ENCODE data around the gene OAF.
"Not testable (repeated sequence)": the region's sequence is repeated elsewhere in the genome, so short reads cannot be mapped to it uniquely, and the experiment has no call there.

Gene OAF

GRCh38 chr11:120244476-120245365, 33.9 kb downstream of the OAF start:
- no peak for DNase-seq

GRCh38 chr11:120245434-120245833, 34.6 kb downstream of the OAF start:
- no peak for DNase-seq

DNA sequence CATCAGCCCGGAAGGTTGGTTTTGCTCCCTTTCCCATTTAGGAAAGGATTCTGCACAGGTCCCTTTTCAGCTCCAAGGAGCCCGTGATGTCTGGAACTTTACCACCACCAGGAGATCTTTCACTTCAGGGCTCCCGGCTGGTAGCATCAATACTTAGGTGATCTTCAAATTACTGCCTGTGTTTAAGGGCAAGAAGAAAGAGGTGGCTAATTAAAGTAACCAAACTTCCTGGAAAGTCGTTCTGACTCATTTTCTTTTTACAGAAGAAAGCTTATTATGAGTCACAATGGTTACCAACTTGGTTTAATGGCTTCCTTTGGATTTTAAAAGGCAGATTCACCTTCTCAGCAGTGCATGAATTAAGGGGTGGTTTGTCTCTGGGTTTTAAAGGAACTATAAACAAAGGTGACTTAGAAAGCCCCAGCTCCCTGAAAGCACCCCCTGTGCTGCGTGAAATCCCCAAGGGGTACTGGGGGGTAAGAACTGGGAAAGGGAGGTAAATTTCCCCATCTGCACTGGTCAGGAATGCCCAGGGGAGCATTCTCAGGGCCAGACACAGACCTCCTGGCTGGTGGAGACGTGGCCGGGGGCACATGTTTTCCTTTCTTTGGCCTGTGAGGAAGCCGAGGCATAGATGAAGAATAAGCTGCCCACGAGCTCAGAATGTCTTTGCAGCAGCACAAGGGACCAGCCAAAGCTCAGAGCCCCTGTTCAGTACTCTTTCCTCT, 37.9 kb downstream of the OAF start:
- DNase-seq, result no peak

- no peak for DNase-seq
Measured at GRCh38 chr11:120249279-120250262, 38.7 kb downstream of the OAF start.

DNA sequence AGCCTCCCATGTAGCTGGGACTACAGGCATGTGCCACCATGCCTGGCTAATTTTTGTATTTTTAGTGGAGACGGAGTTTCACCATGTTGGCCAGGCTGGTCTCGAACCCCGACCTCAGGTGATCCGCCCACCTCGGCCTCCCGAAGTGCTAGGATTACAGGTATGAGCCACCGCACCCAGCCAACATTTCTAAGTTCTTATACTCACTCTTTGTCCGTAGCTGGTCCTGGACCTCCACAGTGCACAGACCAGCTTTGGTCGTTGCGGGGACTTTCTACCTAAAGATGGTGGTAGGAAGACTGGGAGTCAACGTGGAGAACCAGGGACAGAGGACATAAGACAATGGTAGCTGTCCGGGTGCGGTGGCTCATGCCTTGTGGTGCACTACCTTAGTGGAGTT, 42.5 kb downstream of the OAF start:
- not testable (repeated sequence) for DNase-seq

- no peak for DNase-seq
Measured at GRCh38 chr11:120254788-120255518, 44.1 kb downstream of the OAF start.

- no peak for DNase-seq
Measured at GRCh38 chr11:120255519-120255866, 44.7 kb downstream of the OAF start.

DNA sequence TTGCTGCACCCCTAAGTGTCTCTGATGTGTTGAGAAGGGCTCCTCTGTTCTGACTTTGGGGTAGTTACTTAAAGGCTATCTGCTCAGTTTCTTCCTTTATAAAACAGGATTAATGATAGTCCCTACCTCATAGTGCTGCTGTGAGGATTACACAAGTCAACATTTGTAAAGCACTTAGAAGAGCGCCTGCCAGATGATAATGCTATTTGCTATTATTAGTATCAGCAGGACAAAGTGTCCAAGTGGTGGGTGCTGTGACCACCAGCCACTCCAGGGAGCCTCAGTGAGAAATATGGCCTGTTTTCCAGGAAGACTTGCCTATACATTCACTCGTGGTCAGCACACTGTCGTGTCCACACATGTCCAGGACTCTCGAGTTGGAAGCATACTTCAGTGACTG, 45.3 kb downstream of the OAF start:
- DNase-seq, result no peak

DNA sequence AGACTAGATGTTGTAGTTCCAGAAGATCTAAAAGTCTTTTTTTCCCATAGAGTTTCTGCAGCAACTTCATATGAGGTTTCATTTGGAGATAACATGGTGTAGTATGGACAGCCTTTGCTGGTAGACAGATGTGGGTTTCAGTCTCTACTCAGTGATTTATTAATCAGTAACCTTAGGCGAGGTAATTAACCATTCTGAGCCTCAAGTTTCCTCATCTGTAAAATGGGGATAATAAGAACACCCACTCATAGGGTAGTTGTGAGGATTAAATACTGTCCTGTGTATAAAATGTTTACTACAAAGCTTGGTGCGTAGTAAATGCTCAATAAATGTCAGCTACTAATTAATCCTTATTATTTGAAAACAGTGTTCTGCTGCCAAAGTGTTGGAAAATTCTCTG, 45.9 kb downstream of the OAF start:
- DNase-seq, result no peak

DNA sequence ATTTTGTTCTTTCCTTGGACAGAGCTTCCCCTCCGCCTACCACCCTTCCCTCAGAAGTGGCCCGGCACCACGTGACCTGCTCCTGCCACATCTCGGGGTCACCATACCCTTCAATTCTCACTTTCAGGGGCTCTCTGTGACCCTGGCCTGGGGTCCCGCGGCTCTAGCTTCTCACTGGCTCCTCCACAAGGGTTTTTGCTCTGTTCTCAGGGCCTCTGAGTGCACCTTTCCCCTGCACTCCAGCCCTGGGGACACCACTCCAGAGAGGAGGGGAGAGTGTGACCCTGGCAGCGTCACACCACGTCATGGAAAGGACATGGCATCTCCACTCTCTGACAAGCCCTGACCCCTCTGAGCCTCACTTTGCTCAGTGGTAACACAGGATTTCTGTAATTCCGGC, 46.5 kb downstream of the OAF start:
- DNase-seq, result no peak

DNA sequence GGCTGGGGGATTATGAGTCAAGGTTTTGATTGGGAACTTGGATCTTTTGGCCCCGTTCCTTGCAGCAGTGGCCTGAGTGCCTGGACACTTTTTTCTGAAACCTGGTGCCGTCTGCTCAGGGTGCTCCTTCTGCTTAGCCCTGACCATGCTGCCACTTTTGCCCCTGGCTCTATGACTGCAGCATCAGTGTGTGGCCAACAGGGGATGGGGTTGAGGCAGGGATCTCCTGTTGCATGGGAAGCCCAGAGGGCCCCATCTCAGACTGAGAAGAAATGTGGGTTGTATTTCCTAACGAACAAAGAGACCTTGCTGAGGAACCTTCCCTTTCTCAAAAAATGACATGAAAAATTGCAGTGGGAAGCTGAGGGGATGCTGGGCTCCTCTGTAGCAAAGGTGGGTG, 47.8 kb downstream of the OAF start:
- no peak for DNase-seq

DNA sequence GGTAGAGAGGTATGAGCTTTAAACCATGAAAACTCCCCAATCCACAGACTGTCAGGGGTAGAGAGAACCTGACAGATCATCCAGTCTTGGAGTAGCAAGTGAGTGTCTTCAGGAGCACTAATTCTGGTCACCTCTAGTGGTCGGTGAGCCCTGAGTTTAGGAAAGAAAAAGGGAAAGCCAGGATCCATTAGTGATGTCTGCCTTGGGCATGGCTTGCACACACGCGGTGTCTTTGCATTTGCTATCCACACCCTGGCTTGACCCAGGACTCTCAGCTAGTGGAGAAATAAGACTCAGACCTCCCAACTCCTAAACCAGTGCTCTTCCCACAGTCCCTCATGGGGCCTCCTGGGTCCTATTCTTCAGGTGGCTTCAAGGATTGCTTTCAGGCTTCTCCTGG, 48.4 kb downstream of the OAF start:
- no peak for DNase-seq

DNA sequence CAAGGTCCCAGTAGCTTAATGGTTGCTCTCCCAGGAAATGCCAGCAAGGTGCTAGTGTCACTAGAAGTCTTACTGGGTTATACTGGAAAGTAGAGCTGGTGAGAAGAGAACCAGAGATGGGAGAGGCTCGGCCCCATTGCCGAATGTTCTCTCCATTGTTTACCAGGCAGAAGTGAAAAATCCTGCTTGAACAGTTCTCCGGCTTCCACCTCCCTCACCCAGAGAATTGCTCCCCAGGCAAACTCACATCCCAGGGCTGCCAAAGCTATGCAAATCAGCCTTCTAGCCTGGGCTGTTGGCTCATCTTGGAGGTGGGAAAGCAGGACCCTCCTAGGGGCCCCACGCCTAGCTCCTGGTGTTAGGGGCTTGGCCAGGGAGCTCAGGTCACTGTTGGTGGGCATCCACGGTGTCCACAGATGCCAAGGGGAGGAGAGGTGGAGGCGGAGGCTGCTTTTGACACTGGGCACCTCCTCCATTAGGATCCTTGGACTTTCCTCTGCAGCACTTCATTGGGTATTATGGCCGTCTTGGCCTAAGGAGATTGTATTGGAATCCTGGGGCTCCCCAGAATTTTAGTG, 49.2 kb downstream of the OAF start:
- no peak for DNase-seq

- no peak for DNase-seq
Measured at GRCh38 chr11:120260616-120261015, 49.8 kb downstream of the OAF start.

- DNase-seq, result no peak
Measured at GRCh38 chr11:120261321-120261720, 50.5 kb downstream of the OAF start.

GRCh38 chr11:120261931-120262330, 51.1 kb downstream of the OAF start:
- DNase-seq, result no peak

DNA sequence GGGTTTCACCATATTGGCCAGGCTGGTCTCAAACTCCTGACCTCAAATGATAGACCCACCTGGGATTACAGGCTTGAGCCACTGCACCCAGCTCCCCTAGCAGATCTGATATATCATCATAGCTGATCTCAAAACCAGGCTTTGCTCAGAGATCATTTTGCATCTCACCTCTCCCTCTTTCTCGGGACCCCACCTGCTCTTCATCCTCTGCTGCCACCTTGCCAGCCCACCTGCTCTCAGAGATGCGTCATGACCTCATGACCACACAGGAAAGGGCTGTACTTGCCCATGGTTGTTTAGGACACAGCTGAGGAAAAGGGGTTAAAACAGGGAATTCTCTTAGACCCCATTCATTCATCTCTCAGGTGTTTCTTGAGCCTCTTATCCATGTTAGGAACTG, 56.5 kb downstream of the OAF start:
- DNase-seq, result no peak

- no peak for DNase-seq
Measured at GRCh38 chr11:120268686-120269085, 57.9 kb downstream of the OAF start.

DNA sequence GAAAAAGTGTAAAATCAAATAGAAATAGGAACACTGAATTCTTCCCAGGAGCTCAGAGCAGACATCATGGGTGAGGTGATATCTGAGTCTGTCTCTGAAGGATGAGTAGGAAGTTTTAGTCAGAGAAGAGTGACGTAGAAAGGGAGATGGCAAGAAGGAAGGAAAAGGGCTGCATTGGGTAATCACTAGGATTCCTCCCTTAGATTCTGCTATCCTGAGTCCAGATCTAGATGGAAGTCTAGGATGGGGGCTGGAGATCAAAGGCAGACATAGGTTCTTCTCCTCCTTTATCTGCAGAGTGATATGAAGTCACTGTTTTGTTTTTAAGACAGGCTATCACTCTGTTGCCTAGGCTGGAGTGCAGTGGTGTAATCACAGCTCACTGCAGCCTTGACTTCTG, 59.6 kb downstream of the OAF start:
- no peak for DNase-seq

DNA sequence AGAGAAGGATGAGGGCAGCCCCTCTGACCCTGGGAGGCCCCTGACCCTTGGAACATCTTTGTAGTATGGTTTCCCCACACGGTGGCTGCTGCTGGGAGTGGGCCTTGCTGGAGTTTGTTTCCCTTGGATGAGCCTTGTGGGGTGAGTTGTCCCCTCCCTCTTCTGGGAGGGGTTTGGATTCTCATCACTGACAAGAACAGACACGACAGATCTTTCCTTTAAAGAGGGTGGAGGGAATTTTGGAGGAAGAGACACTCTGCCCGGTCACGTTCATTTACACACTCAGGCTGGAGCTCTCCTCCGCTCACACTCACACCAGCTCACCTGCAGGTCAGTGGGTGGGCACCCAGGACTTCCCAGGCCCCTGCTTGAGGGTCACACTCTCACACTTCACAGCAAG, 60.8 kb downstream of the OAF start:
- DNase-seq, result no peak

DNA sequence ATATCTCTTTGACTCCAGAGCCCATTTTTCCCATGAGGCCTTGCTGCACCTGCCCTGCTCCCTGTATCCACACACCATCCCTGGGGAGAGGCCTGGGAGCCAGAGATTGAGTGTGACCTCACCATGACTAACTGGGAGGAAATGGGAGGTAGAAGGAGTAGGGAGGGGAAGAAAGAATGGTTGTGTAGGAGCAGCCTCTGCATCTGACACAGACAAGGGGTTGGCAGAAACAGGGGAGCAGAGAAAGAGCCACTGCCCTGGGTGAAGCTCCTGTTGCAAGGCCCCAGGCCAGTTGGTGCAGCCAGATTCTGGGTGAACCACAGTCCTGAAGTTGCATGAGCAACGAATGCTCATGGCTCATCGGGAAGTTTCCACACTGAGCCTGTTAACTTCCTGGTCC, 61.5 kb downstream of the OAF start:
- DNase-seq, result no peak

- DNase-seq, result no peak
Measured at GRCh38 chr11:120273432-120273831, 62.6 kb downstream of the OAF start.

All from activated CD4-positive, alpha-beta T cell treated with anti-CD3 and anti-CD28 coated beads for 4 hours (primary cell).